PC-9 (cell line): ENCODE measurements around the gene CFAP97D1.

ENCODE experiments used
- CTCF ChIP-seq: fragments of 200-600 bp; sonication (generic); conservative IDR thresholded peaks from 2 replicates; pipeline ENCODE4 v1.6.1; 2017; ENCODE audit warnings: mixed run types, antibody characterized with exemption, mild to moderate bottlenecking, moderate library complexity
- EZH2 ChIP-seq: fragments of 200-600 bp; sonication (generic); IDR thresholded peaks from 2 replicates; pipeline ENCODE4 v1.8.0; 2017; ENCODE audit warnings: antibody characterized with exemption, low read depth

GRCh38 chr17:43745541-43745940 is 34.7 kb upstream of the CFAP97D1 start:
- TF ChIP-seq CTCF (no peak), EZH2 (no peak)
